Muscle layer of duodenum (tissue), 2 donors: ENCODE data around the gene DBX1.
A peak's percentile ranks its signal among the peaks of the same experiment; 100 is the strongest.

Experiments used
- H3K27ac ChIP-seq: one replicate; pipeline ENCODE4 v1.7.0; 2013; ENCODE audit warnings: mild to moderate bottlenecking, low read length
- H3K27me3 ChIP-seq: one replicate; pipeline ENCODE4 v1.7.0; 2013; ENCODE audit warnings: low read depth, mild to moderate bottlenecking, control low read depth, low read length
- H3K36me3 ChIP-seq, 2 donors: one replicate each; pipeline ENCODE4 v1.7.0; 2013; ENCODE audit warnings: low read length in 2 of 2, control low read depth in 1 of 2, mild to moderate bottlenecking in 1 of 2; ENCODE audit not compliant: insufficient read depth in 2 of 2, control insufficient read depth in 1 of 2
- H3K4me1 ChIP-seq, 2 donors: one replicate each; pipeline ENCODE4 v1.7.0; 2013; ENCODE audit warnings: low read length in 2 of 2, mild to moderate bottlenecking in 2 of 2, control low read depth in 1 of 2, moderate library complexity in 1 of 2; ENCODE audit not compliant: insufficient read depth in 2 of 2, control insufficient read depth in 1 of 2
- H3K4me3 ChIP-seq, 2 donors: one replicate each; pipeline ENCODE4 v1.7.0; 2013; ENCODE audit warnings: low read length in 2 of 2, low read depth in 1 of 2, mild to moderate bottlenecking in 1 of 2
- H3K9me3 ChIP-seq, 2 donors: one replicate each; pipeline ENCODE4 v1.7.0; 2013; ENCODE audit warnings: low read length in 2 of 2, control low read depth in 1 of 2, mild to moderate bottlenecking in 1 of 2; ENCODE audit not compliant: control insufficient read depth in 1 of 2
- donor health status: healthy.

The DBX1 gene

DNA sequence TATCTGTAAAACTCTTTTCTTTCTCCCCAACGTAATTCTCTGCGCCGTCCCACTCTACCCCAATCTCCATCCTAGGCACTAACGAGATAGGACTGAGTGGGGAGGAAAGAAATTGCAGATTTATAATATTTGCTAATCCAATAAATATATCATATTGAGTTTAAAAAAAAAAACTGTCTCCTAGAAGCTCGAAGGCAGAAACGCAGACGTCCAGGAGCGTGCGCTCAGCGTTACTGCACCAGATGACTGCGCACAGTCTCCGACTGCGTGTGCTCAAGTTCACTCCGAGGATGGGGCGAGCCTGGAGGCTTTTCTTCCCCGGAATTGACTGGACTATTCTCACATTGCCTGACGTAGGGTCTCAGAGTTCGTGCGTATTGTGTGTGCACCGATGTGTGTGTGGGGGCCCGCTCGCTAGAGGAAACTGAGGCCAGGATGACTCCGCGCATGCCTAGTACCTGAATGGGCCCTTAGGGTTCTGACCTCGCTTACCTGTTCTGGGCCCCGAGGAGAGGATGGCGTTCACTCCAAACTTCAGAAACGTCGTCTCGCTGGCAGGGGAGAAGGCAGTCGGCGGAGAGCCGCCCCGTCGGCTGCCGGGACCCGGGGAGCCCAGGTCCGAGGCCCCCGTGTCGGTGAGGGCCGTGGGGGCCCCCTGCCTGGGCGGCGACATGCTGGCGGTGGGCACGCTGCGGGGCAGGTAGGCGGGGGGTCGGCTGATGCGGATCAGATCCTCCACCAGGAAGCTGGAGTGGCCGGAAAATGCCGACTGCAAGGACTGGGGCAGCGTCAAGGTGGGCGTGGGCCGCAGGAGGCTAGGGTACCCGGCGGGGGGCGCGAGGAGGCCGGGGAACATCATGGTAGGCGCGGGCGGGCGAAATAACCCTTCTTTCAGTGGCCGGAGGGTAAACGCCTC lies 551 bp downstream of the DBX1 start:
- peaks cover 0 to 32% of the 10 kb centered on the region in 2 donors for H3K4me1 ChIP-seq
- no peak overlapping the region for H3K27ac ChIP-seq
- no peaks in the 10 kb centered on the region for H3K36me3 ChIP-seq
- peaks cover 81% of the 10 kb centered on the region for H3K27me3 ChIP-seq
- H3K4me3 ChIP-seq = no peak overlapping the region
- peaks cover 0 to 8% of the 10 kb centered on the region in 2 donors for H3K9me3 ChIP-seq

DNA sequence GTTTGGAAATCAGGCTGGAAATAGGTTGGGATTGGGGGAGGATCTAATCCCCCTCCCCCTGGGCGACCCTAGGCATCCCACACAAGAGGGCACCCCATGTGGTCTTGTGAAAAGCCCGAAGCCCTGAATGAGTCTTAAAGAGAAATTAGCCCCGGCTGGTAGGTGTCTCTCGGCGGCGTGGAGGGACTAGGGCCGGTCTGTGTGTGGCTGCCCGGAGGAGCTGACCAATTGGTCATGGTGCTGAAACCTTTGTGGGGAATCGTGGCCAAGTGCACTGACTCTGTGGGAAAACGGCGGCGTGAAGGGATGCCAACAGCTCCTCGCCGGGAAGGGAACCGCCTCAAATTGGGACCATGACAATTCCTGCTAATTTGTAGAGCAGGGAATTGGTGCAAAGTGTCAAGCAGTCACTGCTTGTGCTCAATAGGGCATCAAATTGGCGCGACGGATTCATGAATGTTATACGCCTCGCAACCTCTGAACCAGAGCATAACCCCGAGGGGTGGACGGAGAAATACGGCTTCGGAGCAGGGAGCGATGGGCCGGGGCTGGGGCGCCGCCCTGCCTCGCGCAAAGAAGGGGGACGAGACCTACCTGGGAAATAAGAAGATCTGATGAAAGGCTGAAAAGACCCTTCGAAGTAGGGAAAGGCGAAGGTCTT lies 1.5 kb downstream of the DBX1 start:
- Histone ChIP-seq H3K27ac (no peak overlapping the region), H3K36me3 (no peaks in the 10 kb centered on the region), H3K9me3 (peaks cover 0 to 8% of the 10 kb centered on the region in 2 donors), H3K27me3 (peaks cover 80% of the 10 kb centered on the region), H3K4me3 (no peak overlapping the region), H3K4me1 (peaks cover 0 to 27% of the 10 kb centered on the region in 2 donors)

DNA sequence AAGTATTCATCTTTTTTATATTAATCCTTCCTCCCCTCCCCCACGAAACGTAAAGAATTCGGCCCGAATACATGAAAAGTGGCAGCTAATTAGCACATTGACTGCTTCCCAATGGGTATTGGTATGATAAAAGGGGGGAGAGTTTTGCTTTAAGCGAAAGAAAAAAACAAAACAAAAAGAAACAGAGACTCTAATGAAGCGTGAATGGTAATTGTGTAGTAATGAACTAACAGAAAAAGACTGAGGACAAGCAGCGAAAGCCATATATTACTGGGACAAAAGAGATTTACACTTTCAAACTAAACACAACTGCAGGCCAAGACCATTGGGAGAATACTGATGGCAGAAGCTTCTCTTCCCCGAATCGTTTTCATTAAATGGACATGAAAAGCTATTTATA lies 2.5 kb downstream of the DBX1 start:
- H3K27ac ChIP-seq = no peak overlapping the region
- no peaks in the 10 kb centered on the region for H3K36me3 ChIP-seq
- H3K9me3 ChIP-seq = peaks cover 0 to 8% of the 10 kb centered on the region in 2 donors
- peaks cover 73% of the 10 kb centered on the region for H3K27me3 ChIP-seq
- peaks cover 0 to 18% of the 10 kb centered on the region in 2 donors for H3K4me1 ChIP-seq
- H3K4me3 ChIP-seq = no peak overlapping the region

DNA sequence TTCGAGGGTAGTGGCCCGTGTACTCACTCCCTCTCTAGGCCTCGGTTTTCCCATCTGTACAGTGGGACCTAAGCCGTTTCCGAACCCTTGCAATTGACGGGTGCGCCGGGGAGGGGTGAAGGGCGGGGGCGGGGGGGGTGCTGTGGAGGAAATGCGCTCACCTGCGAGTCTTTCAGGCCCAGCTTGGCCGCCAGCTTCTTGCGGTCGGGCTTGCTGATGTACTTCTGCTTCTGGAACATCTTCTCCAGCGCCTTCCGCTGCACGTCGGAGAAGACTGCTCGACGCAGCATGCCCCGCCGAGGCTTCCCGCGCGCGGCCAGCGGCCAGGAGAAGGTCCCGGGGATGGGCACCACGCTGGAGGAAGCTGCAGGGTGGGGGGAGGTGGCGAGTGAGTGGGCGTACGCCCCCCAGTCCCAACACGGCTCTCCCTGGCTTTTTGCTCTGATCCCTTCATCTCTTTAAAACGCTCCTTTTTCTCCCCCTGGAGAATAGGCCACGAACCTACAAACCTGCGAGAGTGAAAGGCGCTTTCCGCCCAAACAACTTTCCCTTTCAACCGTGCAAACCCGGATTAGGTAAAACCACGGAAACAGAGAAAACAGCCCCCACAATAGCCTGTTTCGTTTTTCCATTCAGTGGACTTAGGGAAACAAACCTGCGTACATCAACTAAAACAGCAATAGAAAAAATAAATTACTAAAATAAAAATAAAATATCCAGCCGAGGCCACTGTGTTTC lies 3.2 kb downstream of the DBX1 start:
- Histone ChIP-seq H3K36me3 (no peaks in the 10 kb centered on the region), H3K27ac (no peak overlapping the region), H3K9me3 (peaks cover 0 to 8% of the 10 kb centered on the region in 2 donors), H3K27me3 (peaks cover 67% of the 10 kb centered on the region), H3K4me3 (peak overlapping the region in 1 of 2 donors; percentile 40), H3K4me1 (peaks cover 0 to 18% of the 10 kb centered on the region in 2 donors)

DNA sequence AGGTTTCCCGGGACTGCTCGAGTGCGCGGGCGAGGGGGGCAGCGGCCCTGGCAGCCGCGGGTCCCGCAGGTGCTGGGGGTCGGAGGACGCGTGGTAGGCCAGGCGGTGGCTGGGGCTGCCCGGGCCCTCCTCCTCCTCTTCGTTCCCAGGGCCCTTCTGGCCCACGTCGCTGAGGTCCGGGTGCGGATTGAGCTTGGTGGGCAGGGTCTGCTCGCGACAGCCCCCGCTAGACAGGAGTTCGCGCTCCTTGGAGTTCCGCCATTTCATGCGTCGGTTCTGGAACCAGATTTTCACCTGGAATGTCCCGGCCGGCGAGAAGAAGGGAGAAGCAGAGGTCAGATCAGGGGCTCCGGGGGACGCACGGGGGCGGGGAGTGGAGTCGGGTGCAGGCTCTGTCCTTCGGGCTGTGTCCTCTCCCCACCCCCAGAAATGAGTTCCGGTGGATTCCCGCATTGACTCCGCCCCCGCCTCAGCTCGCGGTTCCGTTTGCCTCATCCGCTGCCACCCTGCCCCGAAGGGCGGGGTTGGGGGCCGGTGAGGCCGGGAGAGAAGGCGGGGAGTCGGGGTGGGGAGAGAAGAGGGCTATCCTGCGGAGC lies 3.9 kb downstream of the DBX1 start:
- Histone ChIP-seq H3K27me3 (peaks cover 60% of the 10 kb centered on the region), H3K27ac (no peak overlapping the region), H3K4me3 (peak overlapping the region in 1 of 2 donors; percentile 40), H3K4me1 (peaks cover 0 to 18% of the 10 kb centered on the region in 2 donors), H3K9me3 (peaks cover 0 to 8% of the 10 kb centered on the region in 2 donors), H3K36me3 (no peaks in the 10 kb centered on the region)

DNA sequence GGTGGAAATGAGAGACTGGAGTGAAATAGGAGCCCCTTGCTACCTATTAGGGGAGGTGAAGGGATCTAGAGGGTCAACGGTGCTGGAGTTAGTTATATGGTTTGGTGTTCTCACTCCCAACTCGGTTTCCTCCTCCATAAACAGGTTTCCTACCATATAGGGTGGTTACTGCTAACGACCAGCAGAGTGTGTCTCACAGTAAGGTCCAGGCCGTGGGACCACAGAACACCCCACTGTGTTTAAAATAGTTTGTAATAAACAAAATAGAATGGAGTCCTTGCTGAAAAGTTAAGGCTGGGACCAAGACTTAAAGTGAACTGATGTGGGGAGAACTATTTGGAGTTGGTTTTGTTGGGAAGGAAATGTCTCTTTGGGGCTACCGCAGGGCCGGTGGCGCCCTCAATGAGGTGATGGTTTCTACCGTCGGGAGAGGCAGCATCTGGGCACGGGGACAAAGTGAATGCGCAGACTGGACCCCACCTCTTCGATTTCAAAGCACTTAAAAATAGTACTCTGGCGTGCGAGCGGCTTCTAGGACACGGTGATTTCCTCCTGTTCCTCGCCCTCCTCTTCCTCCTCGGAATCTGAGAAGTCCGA lies 4.5 kb downstream of the DBX1 start:
- H3K9me3 ChIP-seq = peaks cover 0 to 8% of the 10 kb centered on the region in 2 donors
- peaks cover 0 to 18% of the 10 kb centered on the region in 2 donors for H3K4me1 ChIP-seq
- no peak overlapping the region for H3K27ac ChIP-seq
- H3K36me3 ChIP-seq = no peaks in the 10 kb centered on the region
- H3K4me3 ChIP-seq = peak overlapping the region in 1 of 2 donors; percentile 40
- H3K27me3 ChIP-seq = peaks cover 54% of the 10 kb centered on the region

DNA sequence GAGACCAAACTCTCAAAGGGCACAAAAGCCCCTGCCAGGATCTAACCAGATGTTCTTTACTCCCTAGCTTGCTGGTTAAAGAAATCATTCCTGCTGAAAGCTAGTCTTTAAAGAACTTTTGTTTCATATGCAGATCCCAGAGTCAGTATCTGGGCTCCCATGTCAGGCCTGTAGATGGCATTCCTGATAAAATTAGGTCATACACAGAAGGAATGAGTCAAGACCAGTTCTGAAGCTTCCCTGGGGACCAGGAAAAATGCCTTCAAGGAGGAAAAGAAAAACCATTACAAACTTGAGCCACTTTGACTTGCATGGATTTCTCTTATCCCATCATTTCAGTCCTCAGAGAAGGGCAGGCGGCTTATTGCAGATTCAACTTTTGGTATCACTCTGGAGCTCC lies 5.9 kb downstream of the DBX1 start:
- H3K36me3 ChIP-seq = no peaks in the 10 kb centered on the region
- peaks cover 0 to 7% of the 10 kb centered on the region in 2 donors for H3K9me3 ChIP-seq
- H3K4me1 ChIP-seq = peaks cover 0 to 18% of the 10 kb centered on the region in 2 donors
- no peak overlapping the region for H3K27ac ChIP-seq
- peaks cover 40% of the 10 kb centered on the region for H3K27me3 ChIP-seq
- H3K4me3 ChIP-seq = no peak overlapping the region

DNA sequence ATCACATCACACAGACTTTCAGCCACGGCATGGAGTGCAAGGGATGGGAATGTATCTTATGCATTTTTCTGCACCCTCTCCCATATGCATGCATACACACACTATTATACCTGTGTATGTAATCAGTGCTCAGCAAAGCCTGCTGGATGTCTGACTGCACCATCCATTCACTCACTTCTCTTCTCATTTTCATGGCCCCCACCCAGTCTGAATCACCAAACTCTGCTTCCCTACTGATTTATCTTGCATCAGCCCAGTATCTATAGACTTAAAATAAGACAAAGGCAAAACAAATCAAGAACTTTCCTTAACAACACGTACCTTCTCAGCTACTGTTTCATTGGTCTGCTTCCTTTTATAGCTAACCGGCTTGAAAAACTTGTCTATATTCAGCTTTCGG lies 21.6 kb downstream of the DBX1 start:
- Histone ChIP-seq H3K4me1 (no peaks in the 10 kb centered on the region), H3K27me3 (no peaks in the 10 kb centered on the region), H3K4me3 (no peak overlapping the region), H3K36me3 (no peaks in the 10 kb centered on the region), H3K9me3 (no peaks in the 10 kb centered on the region), H3K27ac (no peak overlapping the region)

DNA sequence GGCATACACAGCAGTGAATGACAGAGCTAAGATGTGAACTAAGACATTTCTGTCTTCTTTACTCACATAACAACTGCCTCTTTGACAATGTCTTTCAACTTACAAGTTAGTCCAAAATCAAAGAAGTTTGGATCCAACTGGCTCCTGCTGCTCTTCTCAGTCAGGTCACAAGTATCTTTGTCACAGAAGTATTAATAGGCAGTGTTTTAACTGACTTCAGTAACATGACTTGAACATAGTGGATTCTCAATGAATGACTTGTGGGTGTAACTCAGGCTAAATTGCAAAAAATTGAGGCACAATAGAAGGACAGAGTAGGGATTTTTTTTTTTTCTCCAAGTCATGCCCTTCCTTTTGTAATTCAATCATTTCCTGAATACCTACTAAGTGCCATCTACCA lies 22.6 kb downstream of the DBX1 start:
- Histone ChIP-seq H3K27ac (no peak overlapping the region), H3K4me1 (no peaks in the 10 kb centered on the region), H3K9me3 (no peaks in the 10 kb centered on the region), H3K4me3 (no peak overlapping the region), H3K27me3 (no peaks in the 10 kb centered on the region), H3K36me3 (no peaks in the 10 kb centered on the region)

DNA sequence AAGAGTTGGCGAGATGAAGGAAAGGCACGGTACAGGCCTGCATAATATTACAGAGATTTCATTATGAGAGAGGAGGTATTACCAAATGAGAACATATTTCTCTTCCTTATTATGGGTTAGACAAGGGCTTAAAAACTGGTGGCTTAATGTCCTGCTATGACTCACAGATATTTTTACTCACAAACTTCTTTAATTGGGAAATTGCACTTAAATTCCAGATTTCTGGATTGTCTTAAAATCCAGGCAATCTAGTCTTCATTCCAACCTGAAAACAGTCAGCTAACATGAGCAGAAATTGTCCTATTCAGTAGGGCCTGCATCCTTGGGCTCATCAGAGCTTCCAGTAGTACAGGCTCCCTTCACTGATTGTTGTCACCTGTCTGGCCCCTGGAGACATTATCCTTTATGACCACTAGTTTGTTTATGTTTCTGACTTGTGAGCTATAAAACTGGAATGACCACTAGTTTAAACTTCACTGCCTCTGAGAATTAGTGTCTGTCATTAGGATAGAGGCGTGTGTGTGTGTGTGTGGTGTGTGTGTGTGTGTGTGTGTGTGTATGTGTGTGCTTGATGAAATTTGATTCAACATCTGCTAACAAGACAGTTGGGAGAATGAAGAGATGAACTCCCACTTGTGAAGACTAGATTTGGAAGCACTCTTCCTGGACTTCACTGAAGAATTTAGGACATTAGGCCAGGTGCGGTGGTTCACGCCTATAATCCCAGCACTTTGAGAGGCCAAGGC lies 25.1 kb downstream of the DBX1 start:
- Histone ChIP-seq H3K27me3 (no peaks in the 10 kb centered on the region), H3K4me3 (no peak overlapping the region), H3K4me1 (no peaks in the 10 kb centered on the region), H3K27ac (no peak overlapping the region), H3K36me3 (no peaks in the 10 kb centered on the region), H3K9me3 (no peaks in the 10 kb centered on the region)
